HFFc6 (cell line): ENCODE data around the gene CACNA1F. TPM values are rescaled to one million over a fixed set of nuclear protein-coding genes. Genes with fewer than 3 reads are reported as not detected.
A peak's percentile ranks its signal among the peaks of the same experiment; 100 is the strongest.

Experiments
- DNase-seq: peaks from one replicate; pipeline ENCODE4 v3.0.0-alpha.2; 2018
- H3K27ac Mint-ChIP-seq: 2 replicates; pipeline ENCODE4 v1.8.0; 2020; ENCODE audit warnings: mild to moderate bottlenecking, mixed read lengths
- H3K27me3 Mint-ChIP-seq: 2 replicates; pipeline ENCODE4 v1.8.0; 2021; ENCODE audit warnings: mild to moderate bottlenecking, moderate library complexity, mixed read lengths; ENCODE audit not compliant: insufficient read depth
- H3K36me3 Mint-ChIP-seq: 2 replicates; pipeline ENCODE4 v1.8.0; 2021; ENCODE audit warnings: low read depth, mixed read lengths
- H3K4me1 Mint-ChIP-seq: 2 replicates; pipeline ENCODE4 v1.8.0; 2020; ENCODE audit warnings: low read depth, mixed read lengths
- H3K4me3 Mint-ChIP-seq: 2 replicates; pipeline ENCODE4 v1.8.0; 2020; ENCODE audit warnings: mild to moderate bottlenecking, moderate library complexity, mixed read lengths
- H3K9me3 Mint-ChIP-seq: 2 replicates; pipeline ENCODE4 v1.8.0; 2020; ENCODE audit warnings: mild to moderate bottlenecking, mixed read lengths
- total RNA-seq, 6 experiments: library from RNA; stranded (reverse); fragmentation: NEBNext Ultra II Directional; extraction: Animal tissue kit (Norgen Biotek cat#: 25700); gene quantifications; 2 replicates in 1 of 6; 3 replicates in 5 of 6; pipeline ENCODE4 v1.2.3, GENCODE V29; 2021
- TF ChIP-seq, protein P1 (sequence below): fragments of 200-600 bp; sonication (generic); IDR thresholded peaks from 2 replicates; pipeline ENCODE4 v1.5.0; 2021; ENCODE audit warnings: antibody characterized with exemption, mild to moderate bottlenecking

CACNA1F gene
- total RNA-seq, 6 experiments from 2014 or later = not detected

DNA sequence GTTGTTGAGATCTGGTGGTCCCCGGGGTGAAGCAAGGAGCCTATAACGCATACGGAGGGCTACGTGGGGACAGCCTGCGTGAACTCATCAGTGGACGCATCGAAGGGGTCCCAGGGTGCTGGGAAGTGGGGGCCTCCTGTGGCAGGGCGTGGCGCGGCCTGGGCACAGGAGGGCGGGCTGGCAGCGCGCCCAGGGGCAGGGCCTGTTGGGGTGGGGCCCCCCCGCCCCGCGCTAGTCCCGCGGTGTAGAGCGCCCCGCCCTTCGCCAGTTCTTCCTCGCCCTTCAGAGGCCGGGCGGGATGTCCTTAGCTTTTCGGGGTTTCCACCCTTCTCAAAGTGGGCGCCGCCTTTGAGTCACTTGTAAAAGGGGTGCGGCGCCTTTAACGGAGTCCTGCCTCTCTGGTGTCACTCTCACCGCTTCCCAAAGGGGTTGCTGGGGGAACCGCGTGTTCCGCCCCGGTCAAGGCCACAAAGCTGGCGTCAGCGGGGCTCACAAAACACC is 60.8 kb downstream of the CACNA1F start:
- H3K36me3 Mint-ChIP-seq = peaks cover 11% of the 10 kb centered on the region; the same call in 1 of the 2 replicates

DNA sequence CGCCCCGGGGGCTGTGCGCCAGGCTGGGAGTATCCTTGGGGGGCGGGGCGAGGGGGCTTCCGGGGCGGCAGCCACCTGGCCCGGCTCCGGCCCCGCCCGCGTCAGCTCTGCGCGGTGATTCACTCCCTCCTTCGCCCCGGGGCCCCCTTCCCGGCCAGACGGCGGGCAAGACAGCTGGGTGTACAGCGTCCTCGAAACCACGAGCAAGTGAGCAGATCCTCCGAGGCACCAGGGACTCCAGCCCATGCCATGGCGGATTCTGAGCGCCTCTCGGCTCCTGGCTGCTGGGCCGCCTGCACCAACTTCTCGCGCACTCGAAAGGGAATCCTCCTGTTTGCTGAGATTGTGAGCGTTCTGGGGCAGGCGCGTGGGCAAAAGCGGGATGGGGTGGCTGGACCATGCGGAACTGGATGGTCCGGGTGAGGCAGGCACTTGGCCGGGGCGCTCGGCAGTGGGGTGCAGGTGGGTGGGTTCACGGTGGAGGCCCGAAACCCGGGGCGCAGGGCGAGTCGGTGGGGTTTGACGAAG is 61.3 kb downstream of the CACNA1F start, which contains the start of gene PLP2:
Gene PLP2, plus strand, starts transcription at position 147 of the 528 bp plus-strand sequence. Its CDS starts 103 bp downstream, at position 250.
- Mint-ChIP-seq H3K9me3 (no peaks in the 10 kb centered on the region), H3K27ac (peak within 1 kb of the TSS; percentile 78), H3K4me3 (peak within 1 kb of the TSS; percentile 90), H3K4me1 (peaks cover 16% of the 10 kb centered on the region), H3K36me3 (peaks cover 11% of the 10 kb centered on the region; the same call in 1 of the 2 replicates), H3K27me3 (peaks cover 4% of the 10 kb centered on the region; the same call in 1 of the 2 replicates)
- peak; percentile 53 for DNase-seq
- TF ChIP-seq, protein P1, sequence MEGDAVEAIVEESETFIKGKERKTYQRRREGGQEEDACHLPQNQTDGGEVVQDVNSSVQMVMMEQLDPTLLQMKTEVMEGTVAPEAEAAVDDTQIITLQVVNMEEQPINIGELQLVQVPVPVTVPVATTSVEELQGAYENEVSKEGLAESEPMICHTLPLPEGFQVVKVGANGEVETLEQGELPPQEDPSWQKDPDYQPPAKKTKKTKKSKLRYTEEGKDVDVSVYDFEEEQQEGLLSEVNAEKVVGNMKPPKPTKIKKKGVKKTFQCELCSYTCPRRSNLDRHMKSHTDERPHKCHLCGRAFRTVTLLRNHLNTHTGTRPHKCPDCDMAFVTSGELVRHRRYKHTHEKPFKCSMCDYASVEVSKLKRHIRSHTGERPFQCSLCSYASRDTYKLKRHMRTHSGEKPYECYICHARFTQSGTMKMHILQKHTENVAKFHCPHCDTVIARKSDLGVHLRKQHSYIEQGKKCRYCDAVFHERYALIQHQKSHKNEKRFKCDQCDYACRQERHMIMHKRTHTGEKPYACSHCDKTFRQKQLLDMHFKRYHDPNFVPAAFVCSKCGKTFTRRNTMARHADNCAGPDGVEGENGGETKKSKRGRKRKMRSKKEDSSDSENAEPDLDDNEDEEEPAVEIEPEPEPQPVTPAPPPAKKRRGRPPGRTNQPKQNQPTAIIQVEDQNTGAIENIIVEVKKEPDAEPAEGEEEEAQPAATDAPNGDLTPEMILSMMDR = no peak

More for the DNA sequence above, 60.8 kb downstream of the CACNA1F start:
- H3K27me3 Mint-ChIP-seq = peaks cover 3% of the 10 kb centered on the region; the same call in 1 of the 2 replicates
- H3K27ac Mint-ChIP-seq = peak overlapping the region; percentile 78
- TF ChIP-seq, protein P1 = no peak
- H3K4me3 Mint-ChIP-seq = peak overlapping the region; percentile 90
- no peaks in the 10 kb centered on the region for H3K9me3 Mint-ChIP-seq
- DNase-seq = peak; percentile 65
- peaks cover 13% of the 10 kb centered on the region for H3K4me1 Mint-ChIP-seq

GRCh38 chrX:49167740-49168108 is 65.4 kb downstream of the CACNA1F start:
- Mint-ChIP-seq H3K4me1 (peaks cover 22% of the 10 kb centered on the region), H3K27me3 (peaks cover 2% of the 10 kb centered on the region; the same call in 1 of the 2 replicates), H3K36me3 (no peaks in the 10 kb centered on the region), H3K27ac (peak overlapping the region; percentile 97; the same call in 1 of the 2 replicates), H3K9me3 (no peaks in the 10 kb centered on the region; the same call in 1 of the 2 replicates), H3K4me3 (peak overlapping the region; percentile 86; the same call in 1 of the 2 replicates)
- TF ChIP-seq, protein P1 = no peak
- no peak for DNase-seq

- TF ChIP-seq, protein P1 = no peak
- no peaks in the 10 kb centered on the region; the same call in 1 of the 2 replicates for H3K9me3 Mint-ChIP-seq
- H3K27ac Mint-ChIP-seq = peak overlapping the region; percentile 97
- no peaks in the 10 kb centered on the region for H3K36me3 Mint-ChIP-seq
- H3K4me3 Mint-ChIP-seq = peak overlapping the region; percentile 86
- DNase-seq = peak; percentile 74
- H3K27me3 Mint-ChIP-seq = peaks cover 2% of the 10 kb centered on the region; the same call in 1 of the 2 replicates
- peaks cover 19% of the 10 kb centered on the region for H3K4me1 Mint-ChIP-seq
Observed at GRCh38 chrX:49166914-49167739, 66.0 kb downstream of the CACNA1F start.
